ENCODE data around the gene CYTH1. TPM values are rescaled to one million over a fixed set of nuclear protein-coding genes. Genes with fewer than 3 reads are reported as not detected.

The CYTH1 gene
- total and polyA plus RNA-seq, 8 donors: 36.6 to 96.1 (median 41.3) TPM

DNA sequence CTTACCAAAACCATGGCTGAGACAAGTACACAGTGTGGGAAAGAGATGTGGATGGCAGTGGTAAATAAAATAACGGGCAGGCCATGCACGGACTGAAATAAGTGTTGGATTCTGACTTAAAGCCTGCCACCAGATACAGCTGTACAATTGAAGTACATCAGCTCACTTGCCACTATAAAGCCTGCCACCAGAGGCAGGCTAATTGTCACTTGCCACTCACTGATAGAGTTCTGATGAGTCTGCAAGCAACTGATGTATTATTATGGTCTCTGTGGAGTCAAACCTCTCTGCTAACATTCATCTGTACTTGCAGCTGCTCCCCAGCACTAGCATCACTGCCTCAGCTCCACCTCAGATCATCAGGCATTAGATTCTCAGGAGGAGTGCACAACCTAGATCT lies 93.0 kb downstream of the CYTH1 start:
- Histone ChIP-seq H3K27ac (no peak overlapping the region), H3K4me3 (no peak overlapping the region), H3K36me3 (peaks cover 2 to 93% of the 10 kb centered on the region in 2 donors), H3K4me1 (no peaks in the 10 kb centered on the region), H3K9me3 (no peaks in the 10 kb centered on the region), H3K27me3 (no peaks in the 10 kb centered on the region)
- no peak for TF ChIP-seq CTCF (IDR thresholded peaks at IDR 0.05)
- ATAC-seq (no peak), DNase-seq (no peak)
- intact Hi-C loops (cut with DNase I): no loop called here

GRCh38 chr17:78687944-78688343 lies 94.1 kb downstream of the CYTH1 start:
- no peaks in the 10 kb centered on the region for H3K4me1 ChIP-seq
- intact Hi-C loops (cut with DNase I): no loop called here
- H3K9me3 ChIP-seq: no peaks in the 10 kb centered on the region
- H3K27ac ChIP-seq: no peak overlapping the region
- H3K27me3 ChIP-seq: no peaks in the 10 kb centered on the region
- H3K36me3 ChIP-seq: peaks cover 2 to 93% of the 10 kb centered on the region in 2 donors
- DNase-seq (no peak), ATAC-seq (no peak)
- no peak overlapping the region for H3K4me3 ChIP-seq
- no peak for TF ChIP-seq CTCF (IDR thresholded peaks at IDR 0.05)

DNA sequence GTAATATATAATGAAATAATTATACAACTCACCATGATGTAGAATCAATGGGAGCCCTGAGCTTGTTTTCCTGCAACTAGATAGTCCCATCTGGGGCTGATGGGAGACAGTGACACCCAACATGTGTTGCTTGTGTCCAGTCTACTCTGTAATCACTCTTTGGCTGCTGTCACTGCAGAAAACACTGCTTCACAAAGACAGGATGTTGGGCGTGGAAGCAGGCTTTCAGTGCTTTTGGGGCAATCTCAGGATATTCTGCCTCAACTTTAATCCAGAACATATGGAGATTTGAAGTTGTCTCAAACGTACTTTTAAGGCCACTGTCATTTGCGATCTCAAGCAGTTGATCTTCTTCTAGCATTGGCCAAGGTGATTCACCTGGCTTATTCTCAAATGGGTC lies 94.9 kb downstream of the CYTH1 start:
- H3K9me3 ChIP-seq: no peaks in the 10 kb centered on the region
- H3K27ac ChIP-seq: no peak overlapping the region
- intact Hi-C loops (cut with DNase I): no loop called here
- TF ChIP-seq CTCF (IDR thresholded peaks at IDR 0.05): no peak
- peaks cover 2 to 91% of the 10 kb centered on the region in 2 donors for H3K36me3 ChIP-seq
- H3K4me1 ChIP-seq: peaks cover 0 to 6% of the 10 kb centered on the region in 2 donors
- no peak for DNase-seq
- H3K4me3 ChIP-seq: no peak overlapping the region
- no peaks in the 10 kb centered on the region for H3K27me3 ChIP-seq
- no peak for ATAC-seq

DNA sequence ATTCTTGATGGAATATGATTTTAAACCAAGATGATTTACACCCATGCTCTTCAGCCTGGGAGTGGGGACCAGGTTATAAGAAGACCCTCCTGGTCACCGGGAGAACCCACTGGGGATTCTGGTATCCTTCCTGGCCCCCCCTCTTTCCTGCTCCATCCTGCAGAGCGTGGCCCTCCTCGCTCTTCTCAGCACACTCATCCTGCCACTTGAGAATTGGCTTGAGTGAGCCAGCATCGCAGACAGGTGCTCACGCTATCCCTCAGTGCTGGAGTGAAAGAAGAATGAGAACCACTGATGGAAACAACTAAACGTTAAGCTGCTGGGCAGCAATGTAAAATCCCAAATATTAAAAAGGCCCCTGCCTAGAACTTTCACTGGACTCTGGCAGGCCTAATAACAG lies 98.0 kb downstream of the CYTH1 start:
- Histone ChIP-seq H3K4me3 (no peak overlapping the region), H3K27me3 (no peaks in the 10 kb centered on the region), H3K27ac (no peak overlapping the region), H3K4me1 (peaks cover 0 to 9% of the 10 kb centered on the region in 2 donors), H3K9me3 (no peaks in the 10 kb centered on the region), H3K36me3 (peaks cover 2 to 90% of the 10 kb centered on the region in 2 donors)
- DNase-seq: no peak
- intact Hi-C loops (cut with DNase I): no loop called here
- TF ChIP-seq CTCF (IDR thresholded peaks at IDR 0.05): no peak
- ATAC-seq: no peak

- H3K36me3 ChIP-seq: peaks cover 2 to 90% of the 10 kb centered on the region in 2 donors
- no peak overlapping the region for H3K4me3 ChIP-seq
- ATAC-seq: no peak
- no peaks in the 10 kb centered on the region for H3K27me3 ChIP-seq
- H3K9me3 ChIP-seq: no peaks in the 10 kb centered on the region
- intact Hi-C loops (cut with DNase I): no loop called here
- no peak for DNase-seq
- H3K27ac ChIP-seq: no peak overlapping the region
- peaks cover 0 to 9% of the 10 kb centered on the region in 2 donors for H3K4me1 ChIP-seq
- no peak for TF ChIP-seq CTCF (IDR thresholded peaks at IDR 0.05)
Observed at GRCh38 chr17:78683408-78683961, 98.6 kb downstream of the CYTH1 start.

All from left lung (tissue), 10 donors.